ENCODE results near the gene CD2AP.

The CD2AP gene

DNA sequence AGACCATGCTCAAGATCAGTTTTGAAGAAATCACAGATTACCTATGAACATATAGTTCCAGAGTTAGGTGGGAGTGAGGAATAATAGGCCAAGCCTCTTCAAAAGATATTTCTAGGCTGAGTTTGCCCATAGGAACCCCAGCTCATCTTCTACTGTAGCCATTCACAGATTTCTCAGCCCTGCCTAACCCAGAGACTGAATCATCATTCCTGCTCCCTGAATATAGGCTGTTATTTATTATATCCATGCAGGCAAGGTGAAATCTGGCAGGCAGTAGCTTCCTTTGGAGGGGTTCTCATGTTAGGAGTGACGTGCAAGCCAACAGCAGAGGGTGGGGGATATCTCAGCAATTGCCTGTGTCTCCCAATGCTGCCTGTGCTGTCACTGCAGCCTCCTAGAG lies 195.2 kb downstream of the CD2AP start:
- no peak overlapping the region for H3K4me3 ChIP-seq (ENCODE audit: low read depth, low read length)
- TF ChIP-seq CTCF (IDR thresholded peaks at IDR 0.05; ENCODE audit: low read depth, low read length, missing control alignments) = no peak
- no peak for DNase-seq (ENCODE audit: low read depth)

DNA sequence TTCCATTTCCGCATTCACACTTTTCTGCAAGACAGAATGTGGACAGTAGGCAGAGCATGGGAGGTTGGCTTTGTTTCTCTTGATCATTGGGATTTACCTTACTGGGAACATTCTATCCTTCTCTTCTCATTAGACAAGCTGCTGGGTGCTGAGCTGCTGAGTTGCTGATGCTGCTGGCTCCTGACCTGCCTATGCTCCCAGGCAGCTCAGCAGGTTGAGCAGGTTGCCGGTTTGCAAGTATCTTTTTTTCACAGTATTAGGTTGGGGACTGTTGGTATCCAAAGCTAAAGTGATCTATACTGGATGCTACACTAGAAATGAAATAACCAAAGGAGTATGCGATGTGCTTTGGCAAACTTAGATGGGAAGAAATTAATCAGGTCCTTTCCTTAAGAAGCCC lies 197.1 kb downstream of the CD2AP start:
- no peak for DNase-seq (ENCODE audit: low read depth)
- no peak for TF ChIP-seq CTCF (IDR thresholded peaks at IDR 0.05; ENCODE audit: low read depth, low read length, missing control alignments)
- H3K4me3 ChIP-seq (ENCODE audit: low read depth, low read length) = no peak overlapping the region

Measured in GM12864 (cell line).